GM19438 (cell line): Measurements from ENCODE around the gene PLCB1.

Experiments used
- ATAC-seq: cut with Tn5 transposase; IDR thresholded peaks from one replicate; pipeline ENCODE4 v1.9.1; 2021; ENCODE audit warnings: low read depth; ENCODE audit not compliant: unreplicated experiment

PLCB1 gene

DNA sequence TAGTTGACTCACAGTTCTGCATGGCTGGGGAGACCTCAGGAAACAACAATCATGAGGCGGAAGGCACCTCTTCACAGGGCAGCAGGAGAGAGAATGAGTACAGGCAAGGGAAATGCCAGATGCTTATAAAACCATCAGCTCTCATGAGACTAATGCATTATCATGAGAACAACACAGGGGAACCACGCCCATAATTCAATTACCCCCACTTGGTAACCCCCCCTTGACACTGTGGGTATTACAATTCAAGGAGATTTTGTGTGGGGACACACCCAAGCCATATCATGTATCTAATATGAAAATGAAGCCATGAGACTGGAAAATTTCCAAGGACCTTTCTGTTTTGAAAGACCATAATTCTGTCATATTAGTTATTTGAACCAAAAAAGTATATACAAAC, 594.4 kb downstream of the PLCB1 start:
- ATAC-seq = no peak

DNA sequence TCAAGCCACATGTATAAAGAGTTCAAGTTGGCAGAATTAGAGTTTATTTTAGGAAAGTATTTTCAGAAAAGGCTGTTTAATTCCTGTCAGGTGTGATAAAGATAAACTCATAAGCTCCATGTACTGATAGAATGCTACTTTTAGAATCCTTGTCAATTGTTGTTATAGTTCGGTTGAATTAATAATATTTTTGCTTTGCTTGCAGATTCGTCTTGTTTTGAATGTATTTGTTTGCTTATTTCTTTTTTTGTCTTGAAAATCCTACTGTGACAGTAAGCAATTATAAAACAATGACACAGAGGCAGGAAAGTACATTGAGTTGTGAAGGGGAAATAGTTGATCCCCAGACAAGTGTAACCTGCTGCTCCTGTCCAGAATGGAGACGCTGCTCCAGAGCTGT, 602.9 kb downstream of the PLCB1 start:
- no peak for ATAC-seq

DNA sequence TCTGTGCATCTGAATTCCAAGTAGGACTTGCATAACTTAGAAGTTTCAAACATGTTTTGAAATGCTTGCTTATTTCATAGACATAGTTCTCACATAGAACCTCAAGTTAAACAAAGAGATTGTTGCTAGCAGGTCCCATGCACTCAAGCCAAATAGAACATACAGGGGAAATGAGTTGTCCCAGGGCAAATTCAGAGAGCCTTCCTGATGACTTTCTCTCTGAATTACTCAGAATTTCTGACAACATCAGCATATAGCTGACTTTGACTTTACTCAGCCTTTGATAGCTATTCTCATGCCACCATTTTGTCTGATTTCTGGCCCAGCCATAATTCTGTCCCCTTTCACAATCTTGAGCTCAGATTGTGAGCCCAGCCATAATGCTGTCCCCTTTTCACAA, 603.6 kb downstream of the PLCB1 start:
- no peak for ATAC-seq

DNA sequence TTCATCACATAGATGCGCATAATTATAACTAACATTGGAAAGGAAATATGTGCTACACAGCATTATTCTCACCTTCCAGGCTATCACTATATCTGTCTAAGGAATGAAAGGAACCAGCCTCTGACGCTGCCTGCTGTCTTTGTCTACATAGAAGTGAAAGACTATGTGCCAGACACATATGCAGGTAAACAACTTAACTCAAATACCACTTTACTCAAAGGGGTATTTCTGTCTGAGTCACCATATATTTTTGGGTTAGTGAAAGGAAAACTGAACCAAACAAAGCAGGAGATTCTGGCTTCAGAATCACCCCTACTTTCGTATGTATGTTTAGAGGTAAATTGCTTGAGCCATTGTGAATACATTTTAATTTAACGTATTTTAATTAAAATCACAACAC, 608.2 kb downstream of the PLCB1 start:
- peak; percentile 68 for ATAC-seq

DNA sequence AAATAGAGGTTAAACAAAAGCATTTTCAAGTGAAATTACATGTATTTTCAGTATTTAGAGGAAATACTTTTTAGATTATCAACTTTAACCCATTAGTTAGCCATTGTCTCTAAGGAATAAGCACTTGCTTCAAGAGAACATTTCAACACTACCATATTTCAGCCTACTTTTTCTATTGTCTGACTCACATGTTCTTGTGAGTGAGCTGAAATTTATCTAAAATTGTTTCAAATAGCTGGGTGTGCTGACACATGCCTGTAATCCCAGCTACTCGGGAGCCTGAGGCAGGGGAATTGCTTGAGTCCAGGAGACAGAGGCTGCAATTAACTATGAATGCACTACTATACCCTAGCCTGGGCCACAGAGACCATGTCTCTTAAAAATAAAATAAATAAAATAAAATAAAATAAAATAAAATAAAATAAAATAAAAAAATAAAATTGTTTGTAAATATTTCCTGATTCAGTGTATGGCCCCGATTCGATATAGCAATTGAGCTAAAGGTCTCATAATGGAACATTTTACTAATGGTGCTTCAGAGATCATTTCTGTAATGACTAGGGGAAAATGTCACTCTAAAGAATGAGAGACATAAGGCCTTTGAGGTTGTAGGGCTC, 612.3 kb downstream of the PLCB1 start:
- ATAC-seq = no peak

DNA sequence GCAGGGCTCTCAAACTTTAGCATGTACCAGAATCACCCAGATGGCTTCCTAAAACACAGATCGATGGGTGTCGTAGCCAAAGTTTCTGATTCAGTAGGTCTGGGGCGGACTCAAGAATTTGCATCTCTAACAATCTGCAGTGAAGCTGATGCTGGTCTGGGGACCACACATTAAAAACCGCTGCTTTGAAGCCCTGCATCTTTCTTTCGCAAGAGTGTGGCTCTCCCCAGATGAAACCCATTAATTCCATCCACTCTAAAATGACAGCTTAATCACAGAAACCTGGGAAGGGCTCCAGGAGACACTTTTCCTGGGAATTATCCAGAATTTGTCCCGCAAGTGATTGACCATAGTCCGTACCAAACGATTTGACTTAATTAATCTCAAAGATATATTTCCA, 617.0 kb downstream of the PLCB1 start:
- no peak for ATAC-seq

DNA sequence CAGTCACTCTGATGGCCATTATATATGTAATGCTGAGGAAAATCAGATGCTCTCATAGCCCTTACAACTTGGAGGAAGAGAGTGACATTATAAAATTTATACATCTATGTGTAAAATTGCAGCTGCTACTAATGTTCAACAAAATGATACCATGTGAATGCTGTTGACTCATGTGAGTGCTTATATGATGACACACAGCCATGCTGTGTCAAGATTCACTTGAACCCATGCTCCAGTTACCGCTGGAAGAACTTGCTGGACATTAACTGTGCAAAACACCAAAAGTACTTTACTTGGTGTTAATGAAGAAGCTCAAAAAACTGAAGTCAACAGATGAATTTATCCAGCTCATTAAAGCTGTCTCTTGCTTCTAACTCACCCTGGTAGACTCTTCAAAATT, 617.9 kb downstream of the PLCB1 start:
- ATAC-seq = no peak

DNA sequence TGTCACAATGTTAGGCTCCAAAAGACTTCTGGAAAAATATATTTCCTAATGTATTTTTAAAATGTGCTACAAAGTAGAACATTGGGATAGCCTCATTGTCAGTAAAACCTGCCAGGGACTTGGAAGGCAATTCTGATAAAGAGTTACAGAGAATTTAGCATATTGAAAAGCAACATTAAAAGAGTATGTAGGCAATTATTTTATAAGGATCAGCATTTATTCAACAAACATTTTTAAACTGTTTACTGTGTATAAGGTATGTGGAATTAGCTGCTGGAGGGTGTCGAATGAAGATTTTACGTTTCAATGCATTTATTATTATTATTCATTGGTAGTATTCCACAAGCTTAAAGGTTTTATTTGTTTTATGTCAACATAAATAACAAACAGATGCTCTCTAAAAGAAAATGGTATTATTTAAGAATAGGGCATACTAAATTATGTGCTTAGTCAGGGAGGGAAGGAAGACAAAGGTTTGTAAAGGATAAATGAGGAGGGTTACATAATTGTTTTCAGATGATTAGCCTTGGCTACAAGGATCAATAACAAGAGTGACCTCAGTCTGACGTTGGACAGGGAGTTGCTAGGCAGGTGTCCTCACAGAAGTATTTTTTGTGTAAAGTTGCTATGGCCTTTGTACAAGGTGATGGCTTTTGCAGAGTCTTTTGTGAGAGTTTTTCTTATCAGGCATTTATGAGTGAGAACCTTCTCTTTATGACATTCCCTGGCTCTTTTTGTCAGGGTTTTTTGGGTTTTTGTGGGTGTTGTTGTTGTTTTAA, 623.5 kb downstream of the PLCB1 start:
- no peak for ATAC-seq

DNA sequence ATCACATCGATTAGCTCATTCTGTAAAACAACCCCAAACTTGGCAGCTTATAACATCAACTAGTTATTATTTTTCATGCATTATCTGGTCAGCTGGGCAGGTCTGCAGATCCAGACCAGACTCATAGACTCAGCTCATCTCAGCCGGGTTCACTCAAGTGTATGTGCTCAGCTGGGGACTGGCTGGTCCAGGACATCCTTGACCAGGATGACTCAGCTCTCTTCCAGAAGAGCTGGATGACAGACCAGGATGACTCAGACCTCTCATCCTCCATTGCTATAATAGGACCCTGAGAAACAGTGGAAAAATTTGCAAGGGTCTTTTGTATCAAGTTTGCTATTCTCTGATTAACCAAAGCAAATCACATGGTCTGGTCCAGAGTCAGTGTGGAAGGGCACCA, 624.3 kb downstream of the PLCB1 start:
- no peak for ATAC-seq

DNA sequence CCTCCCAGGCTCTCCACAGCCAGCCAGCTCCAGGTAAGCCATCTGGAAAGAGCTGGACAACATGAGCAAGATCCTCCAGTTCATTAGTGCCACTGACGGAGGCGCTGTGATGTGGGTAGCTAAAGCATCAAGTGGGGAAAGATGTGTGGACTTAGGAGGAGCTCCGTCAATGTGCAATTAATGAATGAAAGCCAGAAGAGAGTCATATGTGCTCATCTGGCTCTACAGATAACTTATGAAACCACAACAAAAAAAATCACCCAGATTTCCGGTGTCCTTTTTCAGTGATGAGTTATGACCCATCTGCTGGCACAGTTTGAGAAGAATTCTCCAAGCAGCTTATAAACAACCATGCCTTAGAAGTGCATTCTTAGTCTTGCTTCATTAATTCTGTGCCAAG, 625.1 kb downstream of the PLCB1 start:
- no peak for ATAC-seq

DNA sequence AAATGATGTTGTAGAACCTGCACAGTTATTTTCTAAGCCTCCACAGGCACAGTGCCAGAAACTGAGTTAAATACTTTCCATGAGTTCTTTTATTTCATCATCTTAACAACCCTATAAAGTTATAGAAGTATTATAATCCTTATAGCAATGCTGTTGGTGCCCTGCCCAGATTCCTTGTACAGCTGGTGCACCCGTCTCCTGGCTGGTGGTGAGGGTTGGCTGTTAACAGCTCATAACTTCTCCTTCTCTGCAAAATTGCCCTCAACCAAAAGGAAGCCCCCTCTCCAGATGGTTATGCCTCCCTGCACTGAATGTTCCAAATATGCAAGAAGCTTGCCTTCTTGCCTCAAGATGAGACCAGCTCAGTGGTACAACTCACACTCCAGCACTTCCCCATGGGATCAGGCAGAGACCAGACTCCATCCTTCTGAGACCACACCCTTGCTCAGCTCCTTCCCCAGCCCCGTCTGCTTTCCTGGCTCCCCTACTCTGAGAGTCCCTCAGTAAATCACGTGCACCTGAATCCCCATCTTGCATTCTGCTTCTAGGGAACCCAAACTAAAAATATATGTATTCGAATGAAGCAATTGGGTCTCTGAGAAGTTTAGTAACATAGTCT, 632.4 kb downstream of the PLCB1 start:
- no peak for ATAC-seq

DNA sequence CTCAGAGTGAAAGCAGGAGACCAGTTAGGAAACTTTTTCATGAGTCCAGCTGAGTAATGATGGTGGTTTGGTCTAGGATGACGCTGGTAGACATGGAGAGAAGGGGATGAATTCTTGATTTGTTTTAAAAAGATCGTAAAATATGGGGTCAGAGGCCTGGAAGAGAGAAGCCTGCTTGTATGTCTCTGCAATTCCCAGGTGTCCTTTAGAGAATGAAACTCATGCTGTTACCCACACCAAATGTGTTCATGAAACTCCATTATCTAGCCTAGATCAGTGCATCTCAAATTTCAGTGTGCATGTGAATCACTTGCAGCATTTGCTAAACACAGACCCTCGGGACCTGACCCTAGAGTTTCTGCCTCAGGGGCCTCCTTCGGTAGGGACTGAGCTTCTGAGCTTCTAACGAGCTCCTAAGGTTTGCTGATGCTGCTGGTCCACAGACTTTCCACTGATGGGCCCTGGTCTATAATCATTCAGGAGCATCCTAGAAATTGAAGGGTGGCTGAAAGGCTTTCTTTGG, 634.9 kb downstream of the PLCB1 start:
- ATAC-seq = no peak

DNA sequence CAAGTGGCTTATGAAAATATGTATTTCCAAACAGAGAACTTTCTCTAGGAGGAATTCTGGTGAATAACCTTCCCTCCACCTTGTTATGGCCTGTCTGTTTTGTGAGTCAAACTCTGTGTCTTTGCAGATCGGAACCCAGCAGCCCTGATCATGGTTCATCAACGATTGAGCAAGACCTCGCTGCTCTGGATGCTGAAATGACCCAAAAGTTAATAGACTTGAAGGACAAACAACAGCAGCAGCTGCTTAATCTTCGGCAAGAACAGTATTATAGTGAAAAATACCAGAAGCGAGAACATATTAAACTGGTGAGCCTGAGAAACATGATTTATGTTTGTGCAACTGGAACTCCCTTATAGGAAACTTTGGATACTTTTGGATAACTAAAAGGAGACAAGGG, 642.3 kb downstream of the PLCB1 start:
- no peak for ATAC-seq

DNA sequence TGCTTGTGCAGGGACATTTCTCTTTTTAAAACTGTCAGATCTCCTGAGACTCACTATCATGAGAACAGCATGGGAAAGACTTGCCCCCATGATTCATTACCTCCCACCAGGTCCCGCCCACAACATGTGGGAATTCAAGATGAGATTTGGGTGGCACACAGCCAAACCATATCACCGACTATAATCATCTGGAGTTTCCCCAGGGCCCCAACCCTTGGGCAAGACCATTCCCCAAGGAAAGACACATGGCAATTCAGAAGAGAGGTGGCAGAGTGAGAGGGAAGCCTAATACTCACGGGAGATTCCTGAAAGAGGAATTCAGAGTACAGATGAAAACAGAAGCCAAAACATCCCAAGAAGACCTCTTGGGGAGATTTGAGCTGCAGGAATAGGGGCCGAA, 645.8 kb downstream of the PLCB1 start:
- ATAC-seq = no peak

DNA sequence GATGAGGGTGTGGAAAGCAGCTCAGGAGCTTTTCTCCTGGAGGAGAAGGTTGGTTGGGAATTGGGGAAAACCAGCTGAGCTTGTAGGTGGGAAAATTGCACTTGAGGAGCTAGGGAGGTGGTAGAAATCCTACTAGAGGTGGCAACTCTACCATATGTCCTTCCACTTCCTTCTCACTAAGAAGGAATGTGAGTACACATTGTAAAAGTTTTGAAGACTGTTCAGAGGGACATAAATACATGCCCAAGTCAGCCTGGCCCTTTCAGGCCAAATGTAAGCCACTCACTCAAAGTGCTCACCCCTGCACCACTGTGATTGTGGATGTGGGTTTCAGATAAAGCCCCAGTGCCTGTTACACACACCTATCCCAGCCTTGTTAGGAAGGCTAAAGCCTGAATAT, 646.3 kb downstream of the PLCB1 start:
- ATAC-seq = no peak

DNA sequence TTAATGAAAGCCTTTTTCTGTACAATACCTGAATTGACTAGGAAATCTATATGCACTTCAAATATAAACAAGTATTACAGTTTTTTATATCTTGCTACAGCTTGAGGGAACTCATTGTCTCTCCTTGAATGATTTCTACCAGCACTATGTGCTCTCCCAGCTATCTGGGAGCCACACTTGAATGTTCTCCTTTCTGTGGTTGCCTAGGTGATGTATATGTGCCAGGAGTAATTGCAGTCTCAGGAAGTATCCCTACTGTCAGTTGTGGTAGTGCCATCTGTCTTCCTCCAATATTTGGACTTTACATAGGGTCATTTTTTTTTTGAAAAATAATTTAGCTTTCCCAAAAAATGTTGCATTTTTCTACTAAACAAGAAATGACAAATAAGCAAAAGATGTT, 648.8 kb downstream of the PLCB1 start:
- ATAC-seq = no peak

DNA sequence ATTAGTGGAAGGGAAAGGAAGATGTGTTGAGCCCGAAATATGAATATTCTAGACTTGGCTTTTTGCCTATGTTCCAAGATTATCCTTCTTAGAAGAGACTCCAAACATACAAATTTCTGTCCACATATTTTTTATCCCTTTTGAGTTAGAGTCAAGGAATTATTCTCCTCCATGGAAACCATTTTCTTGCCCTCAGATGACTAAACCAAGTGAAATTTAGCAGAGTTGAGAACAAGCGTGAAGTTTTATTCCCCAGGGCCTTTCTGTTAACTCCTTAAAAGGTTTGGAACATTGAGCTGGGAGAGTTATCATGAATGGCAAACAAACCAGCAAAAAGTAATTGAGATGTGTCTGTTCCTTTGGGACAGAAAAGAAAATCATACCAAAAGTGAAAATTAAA, 650.7 kb downstream of the PLCB1 start:
- ATAC-seq = no peak

DNA sequence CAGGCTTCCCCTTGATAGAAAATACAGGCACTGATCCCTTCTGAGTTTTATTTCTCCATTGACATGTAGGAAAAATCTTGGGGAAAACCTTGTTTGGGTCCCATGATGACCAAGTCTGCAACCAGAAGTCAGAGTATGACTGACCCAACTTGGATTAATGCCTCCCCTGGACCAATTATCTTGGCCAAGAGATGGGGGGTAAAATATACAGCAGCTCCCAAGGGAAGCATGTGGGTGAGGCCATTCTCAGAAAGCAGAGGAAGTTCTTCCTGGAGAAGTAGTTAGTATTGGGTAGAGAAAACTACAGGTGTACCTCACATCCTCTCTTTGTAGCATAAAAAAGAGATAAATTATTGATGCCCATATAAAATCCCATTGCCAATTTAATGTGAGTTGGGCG, 651.7 kb downstream of the PLCB1 start:
- ATAC-seq = no peak

DNA sequence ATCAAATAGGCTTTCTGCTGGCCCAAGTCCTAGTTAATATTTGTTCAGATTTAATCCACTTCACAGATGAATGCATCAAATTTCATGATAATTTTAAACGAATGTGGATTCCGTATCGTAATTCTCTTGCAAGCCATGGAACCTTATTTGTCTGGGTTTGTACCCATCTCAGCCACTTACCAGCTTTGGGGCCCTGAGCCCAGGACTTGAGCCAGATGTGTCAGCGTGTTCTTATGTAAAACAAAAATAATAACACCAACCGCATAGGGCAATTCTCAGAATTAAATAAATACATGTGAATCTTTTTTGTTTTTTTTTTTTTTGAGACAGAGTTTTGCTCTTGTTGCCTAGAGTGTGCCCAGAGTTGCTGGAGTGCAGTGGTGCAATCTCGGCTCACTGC, 654.3 kb downstream of the PLCB1 start:
- ATAC-seq = no peak

DNA sequence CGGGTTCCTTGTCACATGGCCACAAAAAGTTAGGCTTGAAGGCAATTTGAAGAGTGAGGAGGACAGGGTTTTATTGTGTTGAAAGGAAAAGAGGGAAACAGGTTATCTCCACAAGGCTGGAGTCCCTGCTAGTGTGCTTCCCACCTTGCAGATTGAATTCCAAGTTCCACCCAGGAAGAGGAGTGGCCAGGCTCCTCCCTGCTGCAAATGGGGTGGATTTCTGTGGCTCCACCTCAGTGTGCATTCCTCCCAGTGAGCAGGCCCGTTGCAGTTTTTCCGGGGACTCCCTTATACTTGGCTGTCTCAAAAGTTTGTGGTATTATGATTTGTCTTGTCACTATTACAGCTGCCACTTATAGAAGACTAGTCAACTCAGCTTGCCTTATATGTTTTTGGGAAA, 655.0 kb downstream of the PLCB1 start:
- no peak for ATAC-seq

DNA sequence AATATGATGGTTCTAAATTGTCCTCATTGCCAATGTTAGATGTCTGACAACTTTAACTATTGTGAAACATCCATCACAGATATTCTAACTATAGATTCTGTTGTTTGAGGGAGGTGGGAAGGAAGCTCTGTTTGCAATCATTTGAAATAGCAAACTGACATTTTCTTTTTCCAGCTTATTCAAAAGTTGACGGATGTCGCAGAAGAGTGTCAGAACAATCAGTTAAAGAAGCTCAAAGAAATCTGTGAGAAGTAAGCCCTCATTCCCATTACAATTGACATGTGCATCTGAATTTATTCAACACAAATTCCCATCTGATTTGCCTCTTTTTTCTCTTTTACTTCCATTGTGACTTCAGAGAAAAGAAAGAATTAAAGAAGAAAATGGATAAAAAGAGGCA, 656.2 kb downstream of the PLCB1 start:
- no peak for ATAC-seq

DNA sequence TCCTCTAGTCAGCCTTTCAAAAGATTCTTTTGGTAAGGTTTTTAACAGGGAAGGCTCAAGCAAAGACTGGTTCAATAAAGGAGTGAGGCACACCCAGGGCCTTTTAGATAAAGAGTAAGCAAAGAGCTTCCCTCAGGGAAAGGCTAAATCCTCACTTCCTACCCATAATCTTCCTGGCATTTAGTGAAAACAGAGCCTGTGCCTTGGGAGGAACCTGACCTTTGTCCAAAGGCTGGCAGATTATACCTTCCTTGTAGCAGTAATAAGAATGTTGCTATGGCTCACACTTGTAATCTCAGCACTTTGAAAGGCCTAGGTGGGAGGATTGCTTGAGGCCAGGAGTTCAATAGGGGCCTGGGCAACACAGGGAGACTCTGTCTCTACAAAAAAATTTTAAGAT, 656.8 kb downstream of the PLCB1 start:
- no peak for ATAC-seq
